ENCODE measurements around the gene IL36RN. TPM values are rescaled to one million over a fixed set of nuclear protein-coding genes. Genes with fewer than 3 reads are reported as not detected.

The IL36RN gene
- total RNA-seq, 4 donors from 2014 or later: 0.93 to 1.7 TPM; not detected in 2

- Histone ChIP-seq H3K4me1 (no peaks in the 10 kb centered on the region), H3K27me3 (peaks cover 57% of the 10 kb centered on the region), H3K9me3 (no peaks in the 10 kb centered on the region), H3K27ac (no peak overlapping the region), H3K4me3 (no peak overlapping the region), H3K36me3 (no peaks in the 10 kb centered on the region)
- 9 to 29% methylated on average over 1 of the region's 1 CpG for WGBS, 2 donors (ENCODE audit: low coverage in 1 of 2)
- no peak for TF ChIP-seq POLR2AphosphoS5 (IDR thresholded peaks at IDR 0.05)
- no peak for TF ChIP-seq POLR2A (IDR thresholded peaks at IDR 0.05)
- TF ChIP-seq EP300 (IDR thresholded peaks at IDR 0.05): no peak
- TF ChIP-seq CTCF (IDR thresholded peaks at IDR 0.05): no peak
- no peak for ATAC-seq
These were observed 30.9 kb upstream of the IL36RN start for GRCh38 chr2:113028112-113028511.

GRCh38 chr2:113032737-113033136 is 26.3 kb upstream of the IL36RN start:
- Histone ChIP-seq H3K27me3 (peaks cover 39% of the 10 kb centered on the region), H3K27ac (no peak overlapping the region), H3K36me3 (no peaks in the 10 kb centered on the region), H3K4me1 (no peaks in the 10 kb centered on the region), H3K9me3 (no peaks in the 10 kb centered on the region), H3K4me3 (no peak overlapping the region)
- no peak for TF ChIP-seq POLR2A (IDR thresholded peaks at IDR 0.05)
- no peak for TF ChIP-seq CTCF (IDR thresholded peaks at IDR 0.05)
- no peak for TF ChIP-seq EP300 (IDR thresholded peaks at IDR 0.05)
- TF ChIP-seq POLR2AphosphoS5 (IDR thresholded peaks at IDR 0.05): no peak
- 92 to 100% methylated on average over 1 of the region's 1 CpG for WGBS, 2 donors (ENCODE audit: low coverage in 1 of 2)
- ATAC-seq: no peak

- TF ChIP-seq POLR2A (IDR thresholded peaks at IDR 0.05) (no peak), POLR2AphosphoS5 (IDR thresholded peaks at IDR 0.05) (no peak), EP300 (IDR thresholded peaks at IDR 0.05) (no peak), CTCF (IDR thresholded peaks at IDR 0.05) (no peak)
- Histone ChIP-seq H3K27me3 (peaks cover 30% of the 10 kb centered on the region), H3K9me3 (no peaks in the 10 kb centered on the region), H3K36me3 (no peaks in the 10 kb centered on the region), H3K4me1 (no peaks in the 10 kb centered on the region), H3K27ac (no peak overlapping the region), H3K4me3 (no peak overlapping the region)
- WGBS, 2 donors (ENCODE audit: low coverage in 1 of 2): 65 to 83% methylated on average over 2 to 3 of the region's 3 CpGs
- ATAC-seq: no peak
These were observed 25.0 kb upstream of the IL36RN start for GRCh38 chr2:113034016-113034415.

DNA sequence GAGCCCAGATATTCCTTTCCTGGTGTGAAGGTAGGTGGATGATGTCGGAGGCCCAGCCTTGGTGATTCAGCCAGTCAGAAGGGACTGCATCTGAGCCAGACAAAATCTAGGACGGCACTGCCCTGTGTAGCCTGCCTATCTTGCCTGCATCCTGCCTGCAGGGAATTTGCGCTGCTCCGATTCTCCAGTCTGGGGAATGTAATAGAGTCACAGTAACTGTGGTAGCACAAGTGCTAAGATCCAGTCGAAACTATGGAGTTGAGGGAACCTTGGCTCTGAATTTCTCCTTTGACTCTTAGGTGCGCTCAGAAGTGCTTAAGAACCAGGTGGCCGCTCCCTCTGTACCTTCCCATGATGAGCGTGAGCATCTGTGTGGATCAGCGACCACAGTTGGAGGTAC is 22.2 kb upstream of the IL36RN start:
- TF ChIP-seq EP300 (IDR thresholded peaks at IDR 0.05) (no peak), POLR2AphosphoS5 (IDR thresholded peaks at IDR 0.05) (no peak), CTCF (IDR thresholded peaks at IDR 0.05) (no peak), POLR2A (IDR thresholded peaks at IDR 0.05) (no peak)
- 58% methylated on average over 3 of the region's 9 CpGs; no CpG with 5 or more reads in 1 of the 2 donors for WGBS, 2 donors (ENCODE audit: low coverage in 1 of 2)

GRCh38 chr2:113038291-113038690 is 20.7 kb upstream of the IL36RN start:
- no peak for ATAC-seq
- peaks cover 8% of the 10 kb centered on the region for H3K27me3 ChIP-seq
- H3K36me3 ChIP-seq: no peaks in the 10 kb centered on the region
- TF ChIP-seq EP300 (IDR thresholded peaks at IDR 0.05) (no peak), POLR2A (IDR thresholded peaks at IDR 0.05) (no peak), CTCF (IDR thresholded peaks at IDR 0.05) (no peak), POLR2AphosphoS5 (IDR thresholded peaks at IDR 0.05) (no peak)
- no peaks in the 10 kb centered on the region for H3K4me1 ChIP-seq
- no peak overlapping the region for H3K27ac ChIP-seq
- WGBS, 2 donors (ENCODE audit: low coverage in 1 of 2): 72 to 80% methylated on average over 1 to 3 of the region's 3 CpGs
- no peaks in the 10 kb centered on the region for H3K9me3 ChIP-seq
- no peak overlapping the region for H3K4me3 ChIP-seq

More for the DNA sequence above, 22.2 kb upstream of the IL36RN start:
- Histone ChIP-seq H3K9me3 (no peaks in the 10 kb centered on the region), H3K36me3 (no peaks in the 10 kb centered on the region), H3K27ac (no peak overlapping the region), H3K4me3 (no peak overlapping the region), H3K4me1 (no peaks in the 10 kb centered on the region), H3K27me3 (peaks cover 8% of the 10 kb centered on the region)
- ATAC-seq: no peak
